HG03571 (cell line): ENCODE data around the gene CPA1.

Experiments
- ATAC-seq: cut with Tn5 transposase; IDR thresholded peaks from one replicate; pipeline ENCODE4 v1.9.1; 2021; ENCODE audit not compliant: unreplicated experiment

CPA1 gene

GRCh38 chr7:130393841-130394411 lies 13.6 kb downstream of the CPA1 start:
- no peak for ATAC-seq

GRCh38 chr7:130394421-130395195 lies 14.3 kb downstream of the CPA1 start:
- no peak for ATAC-seq

GRCh38 chr7:130395421-130395820 lies 15.1 kb downstream of the CPA1 start:
- no peak for ATAC-seq

- no peak for ATAC-seq
Measured at GRCh38 chr7:130396109-130396508, 15.8 kb downstream of the CPA1 start.

- no peak for ATAC-seq
Measured at GRCh38 chr7:130397051-130397757, 16.9 kb downstream of the CPA1 start.

GRCh38 chr7:130397758-130398073 lies 17.4 kb downstream of the CPA1 start:
- no peak for ATAC-seq

GRCh38 chr7:130398526-130399090 lies 18.3 kb downstream of the CPA1 start:
- ATAC-seq, result no peak

- ATAC-seq, result no peak
Measured at GRCh38 chr7:130400120-130400572, 19.9 kb downstream of the CPA1 start.

- ATAC-seq, result no peak
Measured at GRCh38 chr7:130401101-130401500, 20.8 kb downstream of the CPA1 start.

- no peak for ATAC-seq
Measured at GRCh38 chr7:130401578-130401977, 21.3 kb downstream of the CPA1 start.

GRCh38 chr7:130405003-130405402 lies 24.7 kb downstream of the CPA1 start:
- ATAC-seq, result no peak

- ATAC-seq, result no peak
Measured at GRCh38 chr7:130409067-130409711, 28.9 kb downstream of the CPA1 start.

- ATAC-seq, result no peak
Measured at GRCh38 chr7:130409712-130410072, 29.4 kb downstream of the CPA1 start.

- ATAC-seq, result no peak
Measured at GRCh38 chr7:130410868-130411541, 30.7 kb downstream of the CPA1 start.

- no peak for ATAC-seq
Measured at GRCh38 chr7:130413201-130413600, 32.9 kb downstream of the CPA1 start.

GRCh38 chr7:130415006-130415405 lies 34.7 kb downstream of the CPA1 start:
- ATAC-seq, result no peak

GRCh38 chr7:130417213-130417612 lies 36.9 kb downstream of the CPA1 start:
- no peak for ATAC-seq

GRCh38 chr7:130418306-130418705 lies 38.0 kb downstream of the CPA1 start:
- ATAC-seq, result no peak

GRCh38 chr7:130419658-130420057 lies 39.4 kb downstream of the CPA1 start:
- ATAC-seq, result no peak

GRCh38 chr7:130420943-130421578 lies 40.8 kb downstream of the CPA1 start:
- no peak for ATAC-seq
